Fibroblast of peridontal ligament (primary cell): ENCODE data around the gene SUSD6.

Experiments
- DNase-seq: peaks from one replicate; pipeline ENCODE4 v3.0.0-alpha.2; 2010; ENCODE audit errors: extremely low read depth

The SUSD6 gene

DNA sequence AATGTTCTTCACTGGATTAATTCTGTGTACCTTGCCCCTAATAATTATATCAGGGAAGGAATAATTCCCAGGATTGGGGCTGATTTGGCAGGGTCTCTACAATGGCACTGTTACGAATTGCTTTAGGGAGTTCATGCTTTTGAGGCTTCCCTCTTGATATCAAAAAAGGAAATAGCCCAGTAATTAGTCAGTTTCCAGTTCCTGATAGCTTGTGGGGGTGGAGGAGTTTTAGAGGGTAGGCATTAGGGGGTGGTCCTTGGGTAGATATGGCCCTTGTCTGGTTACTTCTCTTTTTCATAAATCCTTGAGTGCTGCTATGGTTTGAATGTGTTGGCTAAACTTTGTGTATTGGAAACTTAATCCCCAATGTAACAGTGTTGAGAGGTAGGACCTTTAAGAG lies 149.4 kb downstream of the SUSD6 start:
- DNase-seq, result no peak

DNA sequence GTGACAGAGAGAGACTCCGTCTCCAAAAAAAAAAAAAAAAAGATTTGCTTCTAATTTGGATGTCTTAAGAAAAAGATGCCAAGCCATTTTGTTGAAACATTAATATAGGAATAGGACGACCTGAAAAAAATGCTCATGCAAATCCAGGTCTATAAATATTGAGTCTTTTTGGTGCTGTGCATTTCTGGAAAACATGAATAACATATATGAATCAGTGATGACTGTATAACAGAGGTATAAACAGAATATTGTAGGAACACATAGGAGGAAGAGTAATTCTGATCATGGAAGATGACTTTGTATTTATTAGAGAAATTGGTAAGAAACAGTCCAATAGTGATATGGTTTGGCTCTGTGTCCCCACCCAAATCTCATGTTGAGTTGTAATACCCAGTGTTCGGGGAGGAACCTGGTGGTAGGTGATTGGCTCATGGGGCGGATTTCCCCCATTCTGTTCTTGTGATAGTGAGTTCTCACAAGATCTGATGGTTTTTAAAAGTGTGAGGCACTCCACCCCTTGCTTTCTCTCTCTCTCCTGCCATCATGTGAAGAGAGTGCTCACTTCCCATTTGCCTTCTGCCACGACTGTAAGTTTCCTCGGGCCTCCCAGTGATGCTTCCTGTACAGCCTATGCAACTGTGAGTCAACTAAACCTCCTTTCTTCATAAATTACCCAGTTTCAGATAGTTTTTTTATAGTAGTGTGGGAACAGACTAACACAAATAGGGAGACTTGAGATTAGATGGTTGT lies 152.5 kb downstream of the SUSD6 start:
- DNase-seq, result no peak
